IPS DF 6.9 (cell line): ENCODE data around the gene ERCC3.
A peak's percentile ranks its signal among the peaks of the same experiment; 100 is the strongest.
"Not testable (repeated sequence)": the region's sequence is repeated elsewhere in the genome, so short reads cannot be mapped to it uniquely, and the experiment has no call there.

Experiments
- DNase-seq: peaks from one replicate; pipeline ENCODE4 v3.0.0-alpha.2; 2013; ENCODE audit warnings: low read depth, low spot score
- H3K27ac ChIP-seq: one replicate; pipeline ENCODE4 v1.5.1; 2013; ENCODE audit warnings: low read length, control low read depth
- H3K27me3 ChIP-seq: 2 replicates; pipeline ENCODE4 v1.6.1; 2013; ENCODE audit warnings: mild to moderate bottlenecking, low read length; ENCODE audit not compliant: control insufficient read depth, insufficient read depth
- H3K36me3 ChIP-seq: 2 replicates; pipeline ENCODE4 v1.6.1; 2013; ENCODE audit warnings: low read length; ENCODE audit not compliant: control insufficient read depth, insufficient read depth
- H3K4me1 ChIP-seq: 2 replicates; pipeline ENCODE4 v1.6.1; 2013; ENCODE audit warnings: low read length; ENCODE audit not compliant: control insufficient read depth, insufficient read depth
- H3K4me3 ChIP-seq: 2 replicates; pipeline ENCODE4 v1.5.1; 2013; ENCODE audit warnings: mild to moderate bottlenecking, low read length
- H3K9me3 ChIP-seq: 2 replicates; pipeline ENCODE4 v1.6.1; 2013; ENCODE audit warnings: low read length, inconsistent platforms; ENCODE audit not compliant: control insufficient read depth, insufficient read depth
- WGBS: extraction: QIAGEN DNeasy Blood & Tissue Kit; methylation state at CpG from one replicate; pipeline ENCODE4 v1.1.7; 2013; ENCODE audit warnings: mixed read lengths, missing lambda C conversion rate; ENCODE audit not compliant: insufficient read length, insufficient coverage; 5-methylcytosine and 5-hydroxymethylcytosine counted together

ERCC3 gene

DNA sequence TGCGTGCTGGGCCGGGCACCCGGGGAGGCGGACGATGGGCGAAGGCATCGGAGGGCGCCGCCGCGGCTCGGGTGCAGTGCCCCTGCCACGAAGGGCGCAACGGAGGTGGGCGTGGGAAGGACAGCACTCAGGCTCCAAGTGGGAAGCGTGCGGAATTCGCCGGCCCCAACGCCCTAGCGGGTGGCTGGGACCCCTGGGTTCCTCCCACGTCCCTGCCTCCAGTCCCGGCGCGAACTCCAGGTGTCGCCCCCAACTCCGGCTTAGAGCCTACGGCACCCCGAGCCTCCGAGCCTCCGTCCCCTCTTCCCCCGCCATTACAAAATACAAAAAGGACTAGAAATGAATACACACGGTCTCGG, 75.2 kb downstream of the ERCC3 start:
- WGBS, result no CpG with 5 or more reads among the region's 35 CpGs
- H3K27ac ChIP-seq, result no peak overlapping the region
- peaks cover 4% of the 10 kb centered on the region; the same call in 1 of the 2 replicates for H3K27me3 ChIP-seq
- DNase-seq, result no peak
- H3K4me3 ChIP-seq, result peak overlapping the region; percentile 59
- H3K9me3 ChIP-seq, result no peaks in the 10 kb centered on the region
- peaks cover 2% of the 10 kb centered on the region; the same call in 1 of the 2 replicates for H3K4me1 ChIP-seq
- H3K36me3 ChIP-seq, result no peaks in the 10 kb centered on the region

DNA sequence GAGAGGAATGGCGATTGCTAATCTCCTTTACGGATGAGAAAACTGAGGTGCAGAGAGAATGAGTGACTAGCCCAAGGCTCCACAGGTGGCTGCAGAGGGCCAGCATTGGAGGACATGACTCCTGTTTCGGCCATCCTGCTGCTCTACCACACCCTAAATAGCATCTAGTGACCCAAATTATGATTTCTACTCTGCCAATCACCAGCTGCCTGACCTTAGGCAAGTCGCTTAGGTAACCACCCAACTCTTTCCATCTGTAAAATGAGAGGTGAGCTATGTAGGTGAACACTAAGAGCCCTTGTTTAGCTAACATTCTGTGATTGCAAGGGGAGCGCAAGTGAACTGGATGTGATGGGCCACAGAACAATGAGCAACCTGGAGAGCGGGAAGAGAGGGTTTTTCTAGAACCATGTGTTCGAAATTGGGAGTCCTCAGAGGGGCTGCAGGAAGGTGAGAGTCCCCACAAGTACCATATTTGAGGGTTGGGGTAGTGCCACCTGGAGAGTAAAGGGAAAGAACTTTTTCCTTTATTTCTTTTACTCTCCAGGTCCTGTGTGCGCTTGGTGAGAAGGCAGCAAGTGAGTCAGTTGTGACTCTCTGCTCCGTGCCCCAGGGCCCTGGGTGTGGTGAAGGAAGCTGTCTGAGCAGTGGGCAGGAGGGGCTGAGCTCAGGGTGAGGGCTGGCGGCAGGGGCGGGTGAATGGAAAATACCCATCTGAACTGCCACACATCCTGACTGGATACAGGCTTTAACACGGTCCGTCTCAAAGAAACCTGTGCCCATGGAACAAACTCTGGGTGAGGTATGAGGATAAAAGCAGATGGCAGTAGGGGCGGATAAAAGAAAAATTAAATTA, 76.2 kb downstream of the ERCC3 start:
- H3K9me3 ChIP-seq, result no peaks in the 10 kb centered on the region

DNA sequence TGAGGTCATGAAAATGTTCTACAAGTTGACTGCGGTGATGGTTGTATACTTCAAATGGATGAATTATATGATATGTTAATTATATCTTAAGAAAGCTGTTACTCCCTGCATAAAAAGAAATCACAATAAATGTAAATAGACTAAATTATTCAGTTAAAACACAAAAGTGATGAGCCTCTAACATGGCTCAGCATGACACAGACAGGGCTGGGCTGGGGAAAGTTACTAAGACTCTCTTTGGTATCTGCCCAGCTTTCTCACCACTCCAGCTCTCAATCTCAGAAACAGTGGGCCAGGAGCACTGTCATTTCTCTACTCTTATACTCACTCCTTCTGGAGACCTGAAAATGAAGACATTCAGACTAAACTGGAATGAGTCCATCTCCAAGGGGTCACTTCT, 77.4 kb downstream of the ERCC3 start:
- no peaks in the 10 kb centered on the region for H3K36me3 ChIP-seq
- WGBS, result no CpG with 5 or more reads among the region's 1 CpG
- DNase-seq, result no peak
- peaks cover 4% of the 10 kb centered on the region; the same call in 1 of the 2 replicates for H3K27me3 ChIP-seq
- H3K9me3 ChIP-seq, result no peaks in the 10 kb centered on the region
- no peak overlapping the region for H3K27ac ChIP-seq
- H3K4me3 ChIP-seq, result no peak overlapping the region
- peaks cover 2% of the 10 kb centered on the region; the same call in 1 of the 2 replicates for H3K4me1 ChIP-seq

More for the DNA sequence above, 76.2 kb downstream of the ERCC3 start:
- Histone ChIP-seq H3K36me3 (no peaks in the 10 kb centered on the region), H3K4me3 (no peak overlapping the region; the same call in 1 of the 2 replicates), H3K4me1 (peaks cover 2% of the 10 kb centered on the region; the same call in 1 of the 2 replicates), H3K27ac (no peak overlapping the region), H3K27me3 (peaks cover 4% of the 10 kb centered on the region; the same call in 1 of the 2 replicates)
- DNase-seq, result no peak
- WGBS, result no CpG with 5 or more reads among the region's 14 CpGs

DNA sequence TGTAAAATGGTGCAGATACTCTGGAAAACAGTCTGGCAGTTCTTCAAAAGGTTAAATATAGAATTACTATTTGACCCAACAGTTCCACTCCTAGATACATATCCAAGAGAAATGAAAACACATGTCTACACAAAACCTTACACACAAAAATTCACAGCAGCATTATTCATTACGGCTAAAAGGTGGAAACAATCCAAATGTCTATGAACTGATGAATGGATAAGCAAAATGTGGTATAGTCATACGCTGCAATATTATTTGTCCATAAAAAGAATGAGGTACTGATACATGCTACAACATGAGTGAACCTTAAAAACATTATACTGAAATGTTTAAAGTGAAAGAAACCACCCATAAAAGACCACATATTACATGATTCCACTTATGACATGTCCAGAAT, 77.8 kb downstream of the ERCC3 start:
- no peak overlapping the region for H3K27ac ChIP-seq
- H3K9me3 ChIP-seq, result no peaks in the 10 kb centered on the region
- H3K27me3 ChIP-seq, result peaks cover 4% of the 10 kb centered on the region; the same call in 1 of the 2 replicates
- H3K36me3 ChIP-seq, result no peaks in the 10 kb centered on the region
- no peak for DNase-seq
- WGBS, result no CpG with 5 or more reads among the region's 2 CpGs
- peaks cover 2% of the 10 kb centered on the region; the same call in 1 of the 2 replicates for H3K4me1 ChIP-seq
- H3K4me3 ChIP-seq, result no peak overlapping the region

DNA sequence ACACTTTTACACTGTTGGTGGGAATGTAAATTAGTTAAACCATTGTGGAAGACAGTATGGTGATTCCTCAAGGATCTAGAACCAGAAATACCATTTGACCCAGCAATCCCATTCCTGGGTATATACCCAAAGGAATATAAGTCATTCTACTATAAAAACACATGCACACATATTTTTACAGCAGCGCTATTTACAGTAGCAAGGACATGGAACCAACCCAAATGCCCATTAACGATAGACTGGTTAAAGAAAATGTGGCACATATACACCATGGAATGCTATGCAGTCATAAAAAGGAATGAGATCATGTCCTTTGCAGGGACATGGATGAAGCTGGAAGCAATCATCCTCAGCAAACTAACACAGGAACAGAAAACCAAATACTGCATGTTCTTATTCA, 79.7 kb downstream of the ERCC3 start:
- H3K4me3 ChIP-seq, H3K4me1 ChIP-seq, H3K27ac ChIP-seq, H3K36me3 ChIP-seq, H3K9me3 ChIP-seq, H3K27me3 ChIP-seq, DNase-seq: not testable (repeated sequence)
- WGBS, result no CpG with 5 or more reads among the region's 2 CpGs

DNA sequence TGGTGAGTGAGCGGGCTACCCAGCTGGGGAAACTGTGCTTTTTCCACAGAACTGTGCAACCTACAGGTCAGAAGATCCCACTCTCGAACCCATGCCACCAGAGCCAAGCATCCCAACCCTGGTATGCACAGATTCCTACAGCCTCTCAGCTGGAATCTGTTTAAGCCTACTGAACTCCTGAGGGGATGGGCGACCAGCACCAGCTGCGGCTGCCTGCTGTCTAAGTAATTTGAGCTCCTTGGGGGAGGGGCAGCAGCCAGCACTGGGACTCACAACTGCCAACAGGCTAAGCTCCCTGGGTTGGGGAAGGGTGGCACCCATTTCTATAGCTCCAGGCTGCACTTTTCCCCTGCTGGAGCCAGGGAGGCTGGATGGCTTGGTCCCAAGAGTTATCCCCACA, 85.6 kb downstream of the ERCC3 start:
- Histone ChIP-seq H3K36me3 (no peaks in the 10 kb centered on the region), H3K9me3 (no peaks in the 10 kb centered on the region), H3K4me3 (no peak overlapping the region), H3K27ac (no peak overlapping the region), H3K27me3 (no peaks in the 10 kb centered on the region), H3K4me1 (no peaks in the 10 kb centered on the region; the same call in 1 of the 2 replicates)
- no peak for DNase-seq
- no CpG with 5 or more reads among the region's 4 CpGs for WGBS
